ENCODE data around the gene NR1I3.

NR1I3 gene, protein sequence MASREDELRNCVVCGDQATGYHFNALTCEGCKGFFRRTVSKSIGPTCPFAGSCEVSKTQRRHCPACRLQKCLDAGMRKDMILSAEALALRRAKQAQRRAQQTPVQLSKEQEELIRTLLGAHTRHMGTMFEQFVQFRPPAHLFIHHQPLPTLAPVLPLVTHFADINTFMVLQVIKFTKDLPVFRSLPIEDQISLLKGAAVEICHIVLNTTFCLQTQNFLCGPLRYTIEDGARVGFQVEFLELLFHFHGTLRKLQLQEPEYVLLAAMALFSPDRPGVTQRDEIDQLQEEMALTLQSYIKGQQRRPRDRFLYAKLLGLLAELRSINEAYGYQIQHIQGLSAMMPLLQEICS

GRCh38 chr1:161238039-161238473 is at the start of gene NR1I3:
NR1I3 (minus strand) TSS chr1:161238203; CDS start chr1:161236565, 1,638 bp downstream.
- H3K4me1 Mint-ChIP-seq: no peaks in the 10 kb centered on the region
- H3K27ac Mint-ChIP-seq: no peak within 1 kb of the TSS

GRCh38 chr1:161287482-161288054 is 49.6 kb upstream of the NR1I3 start:
- no peak for ATAC-seq
- Mint-ChIP-seq H3K4me3 (no peak overlapping the region), H3K27ac (no peak overlapping the region), H3K9me3 (no peaks in the 10 kb centered on the region), H3K36me3 (ENCODE audit: low read depth) (no peaks in the 10 kb centered on the region), H3K27me3 (no peaks in the 10 kb centered on the region), H3K4me1 (no peaks in the 10 kb centered on the region)
- DNase-seq: no peak

More at GRCh38 chr1:161238039-161238473, at the start of gene NR1I3:
- ATAC-seq: no peak
- Mint-ChIP-seq H3K4me3 (no peak within 1 kb of the TSS), H3K9me3 (no peaks in the 10 kb centered on the region), H3K27me3 (peaks cover 7% of the 10 kb centered on the region), H3K36me3 (ENCODE audit: low read depth) (no peaks in the 10 kb centered on the region)
- no peak for DNase-seq

DNA sequence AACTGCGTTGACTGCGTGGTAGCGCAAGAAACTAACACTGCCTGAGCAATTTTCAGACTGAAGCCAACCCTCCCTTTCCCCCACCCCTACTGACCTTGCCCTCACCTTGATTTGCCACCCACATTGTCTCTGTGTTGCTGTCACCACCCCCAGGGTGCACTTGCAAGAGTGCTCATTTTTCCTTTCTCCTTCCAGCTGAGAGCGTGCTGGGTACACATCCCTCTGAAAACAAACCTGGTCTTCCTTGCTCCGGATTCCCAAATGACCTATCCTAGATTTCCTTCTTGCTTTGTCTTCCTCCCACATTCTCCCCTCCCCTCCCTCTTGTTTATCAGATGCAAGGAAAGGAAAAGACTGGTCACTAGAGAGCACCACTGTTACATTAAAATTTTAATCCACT is 47.5 kb upstream of the NR1I3 start:
- H3K27ac Mint-ChIP-seq: no peak overlapping the region
- H3K9me3 Mint-ChIP-seq: no peaks in the 10 kb centered on the region
- H3K4me1 Mint-ChIP-seq: no peaks in the 10 kb centered on the region
- DNase-seq: no peak
- H3K4me3 Mint-ChIP-seq: no peak overlapping the region
- no peaks in the 10 kb centered on the region for H3K36me3 Mint-ChIP-seq (ENCODE audit: low read depth)
- no peaks in the 10 kb centered on the region for H3K27me3 Mint-ChIP-seq
- ATAC-seq: no peak

GRCh38 chr1:161285113-161285512 is 47.1 kb upstream of the NR1I3 start:
- no peaks in the 10 kb centered on the region for H3K9me3 Mint-ChIP-seq
- H3K36me3 Mint-ChIP-seq (ENCODE audit: low read depth): no peaks in the 10 kb centered on the region
- DNase-seq: no peak
- H3K27me3 Mint-ChIP-seq: no peaks in the 10 kb centered on the region
- no peaks in the 10 kb centered on the region for H3K4me1 Mint-ChIP-seq
- H3K27ac Mint-ChIP-seq: no peak overlapping the region
- no peak for ATAC-seq
- no peak overlapping the region for H3K4me3 Mint-ChIP-seq

GRCh38 chr1:161282991-161283390 is 45.0 kb upstream of the NR1I3 start:
- Mint-ChIP-seq H3K27ac (no peak overlapping the region), H3K4me3 (no peak overlapping the region), H3K4me1 (no peaks in the 10 kb centered on the region), H3K27me3 (peaks cover 4% of the 10 kb centered on the region), H3K9me3 (no peaks in the 10 kb centered on the region), H3K36me3 (ENCODE audit: low read depth) (no peaks in the 10 kb centered on the region)
- DNase-seq (no peak), ATAC-seq (no peak)

DNA sequence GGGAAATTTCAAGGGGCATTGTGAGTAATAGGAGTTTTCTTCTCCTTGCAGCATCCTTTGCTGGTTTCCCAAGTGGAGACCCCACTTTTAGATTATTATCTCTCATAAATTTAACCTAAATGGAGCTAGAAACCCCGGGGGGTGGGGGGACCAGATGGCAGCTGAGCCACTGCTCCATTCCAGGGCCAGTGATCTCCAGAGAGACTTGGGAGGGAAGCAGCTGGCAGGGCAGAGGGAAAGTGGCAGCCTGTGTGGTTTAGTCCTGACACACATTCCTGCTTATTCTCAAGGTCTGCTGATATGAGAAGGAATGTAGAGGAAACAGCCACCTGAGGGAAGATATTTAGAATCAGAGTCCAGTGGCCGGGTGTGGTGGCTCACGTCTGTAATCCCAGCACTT is 36.9 kb upstream of the NR1I3 start:
- H3K4me3 Mint-ChIP-seq: no peak overlapping the region
- H3K27me3 Mint-ChIP-seq: peaks cover 15% of the 10 kb centered on the region
- no peaks in the 10 kb centered on the region for H3K4me1 Mint-ChIP-seq
- no peak overlapping the region for H3K27ac Mint-ChIP-seq
- DNase-seq (no peak), ATAC-seq (no peak)
- H3K36me3 Mint-ChIP-seq (ENCODE audit: low read depth): no peaks in the 10 kb centered on the region
- no peaks in the 10 kb centered on the region for H3K9me3 Mint-ChIP-seq

DNA sequence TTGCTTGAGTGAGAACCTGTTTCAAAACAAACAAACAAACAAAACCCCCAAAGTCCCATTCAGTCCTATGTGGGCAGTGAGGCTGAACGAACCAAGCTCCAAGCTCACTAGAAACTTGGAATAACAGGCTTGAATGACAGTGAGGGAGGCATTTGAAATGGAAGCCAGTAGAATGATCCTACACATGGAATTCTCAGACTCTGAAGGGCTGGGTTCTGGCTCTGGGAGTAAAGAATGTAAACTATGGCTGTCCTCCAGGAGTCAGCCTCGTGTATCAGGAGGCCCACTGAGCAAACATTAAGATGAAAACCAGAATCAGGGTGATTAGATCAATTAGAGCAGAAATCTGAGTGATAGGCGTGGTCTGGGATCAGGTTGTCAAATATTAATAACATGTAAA is 35.4 kb upstream of the NR1I3 start:
- DNase-seq (no peak), ATAC-seq (no peak)
- H3K27ac Mint-ChIP-seq: no peak overlapping the region
- H3K27me3 Mint-ChIP-seq: peaks cover 13% of the 10 kb centered on the region
- no peak overlapping the region for H3K4me3 Mint-ChIP-seq
- no peaks in the 10 kb centered on the region for H3K9me3 Mint-ChIP-seq
- H3K36me3 Mint-ChIP-seq (ENCODE audit: low read depth): no peaks in the 10 kb centered on the region
- no peaks in the 10 kb centered on the region for H3K4me1 Mint-ChIP-seq

- peaks cover 16% of the 10 kb centered on the region for H3K27me3 Mint-ChIP-seq
- H3K27ac Mint-ChIP-seq: no peak overlapping the region
- H3K9me3 Mint-ChIP-seq: no peaks in the 10 kb centered on the region
- H3K4me3 Mint-ChIP-seq: no peak overlapping the region
- H3K4me1 Mint-ChIP-seq: no peaks in the 10 kb centered on the region
- H3K36me3 Mint-ChIP-seq (ENCODE audit: low read depth): no peaks in the 10 kb centered on the region
- ATAC-seq (no peak), DNase-seq (no peak)
These were observed 29.3 kb upstream of the NR1I3 start for GRCh38 chr1:161267321-161267720.

DNA sequence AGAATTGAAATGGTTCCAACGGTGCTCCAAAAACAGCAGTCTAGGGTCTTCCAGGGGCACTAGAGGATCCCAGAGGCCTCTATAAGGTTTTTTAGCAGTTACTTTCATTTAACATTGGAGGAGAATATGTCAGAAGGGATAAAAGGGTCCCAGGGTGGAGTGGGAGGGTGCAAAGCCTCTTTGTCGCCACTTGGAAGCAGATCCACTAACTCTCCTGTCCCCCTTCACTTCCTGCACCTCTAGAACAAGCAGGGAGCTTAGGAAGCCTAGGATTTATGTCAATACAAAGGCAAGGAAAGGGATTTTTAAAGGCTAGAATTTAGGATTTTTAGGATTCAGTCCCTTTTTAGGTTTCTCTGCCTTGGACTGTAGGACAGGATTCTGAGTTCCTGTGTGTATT is 28.8 kb upstream of the NR1I3 start:
- Mint-ChIP-seq H3K4me1 (no peaks in the 10 kb centered on the region), H3K36me3 (ENCODE audit: low read depth) (no peaks in the 10 kb centered on the region), H3K27me3 (peaks cover 17% of the 10 kb centered on the region), H3K9me3 (no peaks in the 10 kb centered on the region), H3K4me3 (no peak overlapping the region), H3K27ac (no peak overlapping the region)
- DNase-seq: no peak
- no peak for ATAC-seq

- H3K9me3 Mint-ChIP-seq: no peaks in the 10 kb centered on the region
- H3K36me3 Mint-ChIP-seq (ENCODE audit: low read depth): no peaks in the 10 kb centered on the region
- H3K27me3 Mint-ChIP-seq: peaks cover 21% of the 10 kb centered on the region
- DNase-seq: no peak
- H3K27ac Mint-ChIP-seq: no peak overlapping the region
- no peaks in the 10 kb centered on the region for H3K4me1 Mint-ChIP-seq
- H3K4me3 Mint-ChIP-seq: no peak overlapping the region
- no peak for ATAC-seq
These were observed 28.2 kb upstream of the NR1I3 start for GRCh38 chr1:161266202-161266601.

DNA sequence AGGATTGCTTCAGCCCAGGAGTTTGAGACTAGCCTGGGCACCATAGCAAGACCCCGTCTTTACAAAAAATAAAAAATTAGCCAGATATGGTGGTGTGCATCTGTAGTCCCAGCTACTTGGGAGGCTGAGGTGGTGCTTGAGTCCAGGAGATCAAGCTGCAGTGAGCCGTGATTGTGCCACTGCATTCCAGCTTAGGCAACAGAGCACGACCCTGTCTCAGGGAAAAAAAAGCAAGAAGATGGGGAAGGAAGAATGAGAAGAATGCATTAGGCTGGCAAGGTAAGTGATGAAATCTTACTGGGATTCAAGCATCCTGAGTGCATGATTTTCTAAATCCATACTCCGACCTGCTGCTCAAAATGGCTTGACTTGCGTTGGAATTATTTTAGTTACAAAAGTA is 27.3 kb upstream of the NR1I3 start:
- no peaks in the 10 kb centered on the region for H3K36me3 Mint-ChIP-seq (ENCODE audit: low read depth)
- ATAC-seq (no peak), DNase-seq (no peak)
- H3K4me1 Mint-ChIP-seq: no peaks in the 10 kb centered on the region
- H3K4me3 Mint-ChIP-seq: no peak overlapping the region
- H3K27me3 Mint-ChIP-seq: peaks cover 29% of the 10 kb centered on the region
- no peak overlapping the region for H3K27ac Mint-ChIP-seq
- no peaks in the 10 kb centered on the region for H3K9me3 Mint-ChIP-seq

- DNase-seq: no peak
- Mint-ChIP-seq H3K27ac (no peak overlapping the region), H3K4me3 (no peak overlapping the region), H3K36me3 (ENCODE audit: low read depth) (peaks cover 16% of the 10 kb centered on the region), H3K4me1 (peaks cover 11% of the 10 kb centered on the region), H3K9me3 (peaks cover 14% of the 10 kb centered on the region), H3K27me3 (peaks cover 63% of the 10 kb centered on the region)
- no peak for ATAC-seq
These were observed 23.5 kb upstream of the NR1I3 start for GRCh38 chr1:161261261-161262235.

DNA sequence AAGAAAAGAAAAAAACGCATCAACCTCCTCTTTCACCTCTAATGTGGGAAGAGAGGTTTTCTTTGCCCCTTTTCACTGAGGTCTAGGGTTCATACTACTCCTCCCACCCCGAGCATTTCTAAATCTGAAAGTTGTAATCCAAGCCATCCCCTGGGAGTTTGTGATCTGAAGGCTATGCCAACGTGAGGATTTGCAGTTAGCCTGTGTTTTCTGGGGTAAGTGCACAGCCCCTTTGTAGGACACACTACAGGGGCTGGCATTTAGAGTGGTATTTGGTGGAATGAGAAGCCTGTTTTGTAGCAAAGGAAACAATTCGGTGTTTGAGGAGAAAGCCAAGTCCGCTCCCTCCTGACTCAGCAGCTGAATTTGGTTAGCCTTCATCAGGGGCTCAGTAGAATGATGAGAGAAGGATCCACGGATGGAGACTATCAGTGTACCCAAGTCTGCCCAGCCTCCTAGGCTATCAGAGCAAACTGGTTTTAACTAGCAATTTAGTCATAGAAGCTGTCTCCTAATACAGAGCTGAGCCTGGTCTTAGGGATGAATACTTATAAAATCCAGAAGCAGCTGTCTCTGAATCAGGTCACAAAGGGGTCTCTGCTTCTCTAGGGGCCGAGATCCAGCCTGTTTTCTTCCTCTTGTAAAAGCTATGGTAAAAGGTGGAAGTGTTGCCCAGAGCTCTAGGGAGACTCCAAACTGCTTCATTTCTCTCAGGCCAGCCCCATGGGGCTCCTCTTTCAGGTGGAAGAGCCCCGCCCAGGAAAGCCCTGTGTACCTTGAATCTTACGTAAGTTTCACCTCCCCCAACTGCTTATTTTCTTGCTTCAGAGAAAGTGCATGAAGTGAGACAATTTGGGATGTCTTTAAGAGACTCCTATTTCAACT is 22.6 kb upstream of the NR1I3 start:
- Mint-ChIP-seq H3K36me3 (ENCODE audit: low read depth) (peaks cover 16% of the 10 kb centered on the region), H3K4me1 (peaks cover 11% of the 10 kb centered on the region), H3K4me3 (no peak overlapping the region), H3K27me3 (peaks cover 66% of the 10 kb centered on the region), H3K9me3 (peaks cover 22% of the 10 kb centered on the region), H3K27ac (no peak overlapping the region)
- ATAC-seq: no peak
- no peak for DNase-seq

GRCh38 chr1:161259765-161260164 is 21.8 kb upstream of the NR1I3 start:
- Mint-ChIP-seq H3K4me3 (peak overlapping the region; percentile 18), H3K4me1 (peaks cover 11% of the 10 kb centered on the region), H3K27ac (no peak overlapping the region), H3K9me3 (peaks cover 23% of the 10 kb centered on the region), H3K27me3 (peaks cover 64% of the 10 kb centered on the region), H3K36me3 (ENCODE audit: low read depth) (peaks cover 16% of the 10 kb centered on the region)
- DNase-seq (no peak), ATAC-seq (no peak)
